ENCODE data around the gene NFASC.

NFASC gene

GRCh38 chr1:205028390-205028789, 157.7 kb downstream of the NFASC start:
- in situ Hi-C loops (cut with MboI; ENCODE audit: low sequenced_read_pairs): no loop called here

- in situ Hi-C loops (cut with MboI; ENCODE audit: low sequenced_read_pairs): no loop called here
Measured at GRCh38 chr1:205028924-205029323, 158.3 kb downstream of the NFASC start.

- in situ Hi-C loops (cut with MboI; ENCODE audit: low sequenced_read_pairs): no loop called here
Measured at GRCh38 chr1:205030241-205030640, 159.6 kb downstream of the NFASC start.

GRCh38 chr1:205030896-205031295, 160.2 kb downstream of the NFASC start:
- in situ Hi-C loops (cut with MboI; ENCODE audit: low sequenced_read_pairs): no loop called here

GRCh38 chr1:205032508-205032907, 161.8 kb downstream of the NFASC start:
- in situ Hi-C loops (cut with MboI; ENCODE audit: low sequenced_read_pairs): no loop called here

- in situ Hi-C loops (cut with MboI; ENCODE audit: low sequenced_read_pairs): no loop called here
Measured at GRCh38 chr1:205037539-205037938, 166.9 kb downstream of the NFASC start.

GRCh38 chr1:205038132-205038786, 167.6 kb downstream of the NFASC start:
- in situ Hi-C loops (cut with MboI; ENCODE audit: low sequenced_read_pairs): no loop called here

- in situ Hi-C loops (cut with MboI; ENCODE audit: low sequenced_read_pairs): no loop called here
Measured at GRCh38 chr1:205041001-205041715, 170.5 kb downstream of the NFASC start.

GRCh38 chr1:205041998-205042910, 171.6 kb downstream of the NFASC start:
- in situ Hi-C loops (cut with MboI; ENCODE audit: low sequenced_read_pairs): no loop called here

- in situ Hi-C loops (cut with MboI; ENCODE audit: low sequenced_read_pairs): no loop called here
Measured at GRCh38 chr1:205042911-205043806, 172.5 kb downstream of the NFASC start, which contains the start of gene CNTN2. Gene CNTN2, plus strand, starts transcription at chr1:205043212. Its CDS starts 9,974 bp downstream, at chr1:205053186.

GRCh38 chr1:205043866-205044265, 173.2 kb downstream of the NFASC start:
- in situ Hi-C loops (cut with MboI; ENCODE audit: low sequenced_read_pairs): no loop called here

- in situ Hi-C loops (cut with MboI; ENCODE audit: low sequenced_read_pairs): no loop called here
Measured at GRCh38 chr1:205044741-205045140, 174.1 kb downstream of the NFASC start.

GRCh38 chr1:205045146-205045545, 174.5 kb downstream of the NFASC start:
- in situ Hi-C loops (cut with MboI; ENCODE audit: low sequenced_read_pairs): no loop called here

- in situ Hi-C loops (cut with MboI; ENCODE audit: low sequenced_read_pairs): no loop called here
Measured at GRCh38 chr1:205046870-205047269, 176.2 kb downstream of the NFASC start.

GRCh38 chr1:205047764-205048231, 177.1 kb downstream of the NFASC start:
- in situ Hi-C loops (cut with MboI; ENCODE audit: low sequenced_read_pairs): no loop called here

GRCh38 chr1:205048382-205048781, 177.7 kb downstream of the NFASC start:
- in situ Hi-C loops (cut with MboI; ENCODE audit: low sequenced_read_pairs): no loop called here

GRCh38 chr1:205049479-205049878, 178.8 kb downstream of the NFASC start:
- in situ Hi-C loops (cut with MboI; ENCODE audit: low sequenced_read_pairs): no loop called here

- in situ Hi-C loops (cut with MboI; ENCODE audit: low sequenced_read_pairs): no loop called here
Measured at GRCh38 chr1:205052690-205053089, 182.0 kb downstream of the NFASC start.

- in situ Hi-C loops (cut with MboI; ENCODE audit: low sequenced_read_pairs): no loop called here
Measured at GRCh38 chr1:205053296-205053695, 182.6 kb downstream of the NFASC start.

- in situ Hi-C loops (cut with MboI; ENCODE audit: low sequenced_read_pairs): no loop called here
Measured at GRCh38 chr1:205054013-205054412, 183.4 kb downstream of the NFASC start.
